Effector memory CD8-positive, alpha-beta T cell (primary cell): ENCODE results near the gene SIRPD.
"Not testable (repeated sequence)": the region's sequence is repeated elsewhere in the genome, so short reads cannot be mapped to it uniquely, and the experiment has no call there.

ENCODE experiments used
- ATAC-seq: fragments of 150-1000 bp; cut with Tn5 transposase; replicated peaks from 2 replicates; pipeline ENCODE4 v1.10.0; 2021; ENCODE audit warnings: mild to moderate bottlenecking, moderate library complexity
- DNase-seq, 3 experiments: peaks; one replicate each; pipeline ENCODE4 v3.0.0; 2021
- H3K27ac Mint-ChIP-seq, 2 donors: one replicate each; pipeline ENCODE4 v1.8.0; 2022; ENCODE audit warnings: mild to moderate bottlenecking in 2 of 2, mixed read lengths in 2 of 2, moderate library complexity in 2 of 2
- H3K27me3 Mint-ChIP-seq, 2 donors: one replicate each; pipeline ENCODE4 v1.8.0; 2022; ENCODE audit warnings: mixed read lengths in 2 of 2
- H3K36me3 Mint-ChIP-seq: one replicate; pipeline ENCODE4 v1.8.0; 2022; ENCODE audit warnings: mild to moderate bottlenecking, moderate library complexity, mixed read lengths; ENCODE audit not compliant: insufficient read depth
- H3K4me1 Mint-ChIP-seq, 2 donors: one replicate each; pipeline ENCODE4 v1.8.0; 2022; ENCODE audit warnings: low read depth in 2 of 2, mixed read lengths in 2 of 2
- H3K4me3 Mint-ChIP-seq, 2 donors: one replicate each; pipeline ENCODE4 v1.8.0; 2022; ENCODE audit warnings: mild to moderate bottlenecking in 2 of 2, mixed read lengths in 2 of 2, moderate library complexity in 2 of 2
- H3K9me3 Mint-ChIP-seq, 2 donors: one replicate each; pipeline ENCODE4 v1.8.0; 2022; ENCODE audit warnings: mixed read lengths in 2 of 2
- total RNA-seq, 9 experiments: gene quantifications; one replicate each; lab custom pipeline; 2026; lab: John Stamatoyannopoulos, UW

Gene SIRPD
- total RNA-seq, result 0 reads per million in 9 experiments

DNA sequence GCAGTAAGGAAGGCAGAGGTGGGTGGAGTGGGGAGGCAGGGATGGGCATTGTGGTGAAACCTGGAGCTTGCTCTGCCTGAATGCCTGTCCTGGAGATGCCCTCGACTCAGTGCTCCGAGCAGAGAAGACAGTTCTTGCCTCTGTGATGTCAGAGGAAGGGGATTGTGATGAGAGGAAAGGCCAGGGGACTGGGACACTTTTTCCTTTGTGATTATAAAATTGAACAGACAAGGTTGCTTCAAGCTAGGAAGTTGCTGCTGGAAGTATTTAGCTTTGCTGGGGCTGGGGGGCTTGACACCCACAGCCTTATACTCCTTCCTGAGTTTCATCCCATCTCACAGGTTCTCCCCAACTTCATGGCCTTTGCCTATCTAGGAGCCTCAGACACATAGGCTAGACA lies at the start of gene SIRPD:
Gene SIRPD (minus strand): TSS at position 101 of the 400 bp plus-strand sequence. CDS start 52 bp downstream, at position 49.
- H3K4me3 Mint-ChIP-seq, result no peak within 1 kb of the TSS
- H3K36me3 Mint-ChIP-seq, result no peaks in the 10 kb centered on the region
- DNase-seq, result no peak
- H3K27ac Mint-ChIP-seq, result peak within 1 kb of the TSS in 1 of 2 donors; percentile 29
- H3K27me3 Mint-ChIP-seq, result peaks cover 0 to 10% of the 10 kb centered on the region in 2 donors
- no peaks in the 10 kb centered on the region for H3K9me3 Mint-ChIP-seq
- ATAC-seq, result no peak
- H3K4me1 Mint-ChIP-seq, result peaks cover 3 to 9% of the 10 kb centered on the region in 2 donors

DNA sequence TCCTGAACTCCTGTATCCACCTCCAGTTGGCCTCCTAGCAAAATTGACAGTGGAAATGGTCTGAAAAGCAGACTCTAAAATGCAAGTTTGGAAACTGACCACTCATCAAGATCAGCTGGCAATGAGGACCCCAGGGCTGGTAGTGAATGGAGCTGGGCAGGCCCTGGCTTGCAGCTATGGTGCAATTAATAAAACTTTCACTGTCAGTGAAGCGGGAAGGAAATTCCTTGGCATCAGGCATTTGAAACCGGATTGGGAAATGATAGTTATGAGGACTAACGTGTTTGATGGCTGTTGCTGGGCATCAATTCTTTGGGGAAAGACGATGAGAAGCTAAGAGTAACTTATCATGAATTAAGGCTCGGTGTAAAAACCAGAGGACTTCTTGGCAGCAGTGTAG lies 43.2 kb upstream of the SIRPD start:
- no peaks in the 10 kb centered on the region for H3K9me3 Mint-ChIP-seq
- no peak for ATAC-seq
- H3K27me3 Mint-ChIP-seq, result no peaks in the 10 kb centered on the region
- DNase-seq, result no peak
- no peak overlapping the region for H3K4me3 Mint-ChIP-seq
- H3K36me3 Mint-ChIP-seq, result no peaks in the 10 kb centered on the region
- no peaks in the 10 kb centered on the region for H3K4me1 Mint-ChIP-seq
- H3K27ac Mint-ChIP-seq, result no peak overlapping the region

DNA sequence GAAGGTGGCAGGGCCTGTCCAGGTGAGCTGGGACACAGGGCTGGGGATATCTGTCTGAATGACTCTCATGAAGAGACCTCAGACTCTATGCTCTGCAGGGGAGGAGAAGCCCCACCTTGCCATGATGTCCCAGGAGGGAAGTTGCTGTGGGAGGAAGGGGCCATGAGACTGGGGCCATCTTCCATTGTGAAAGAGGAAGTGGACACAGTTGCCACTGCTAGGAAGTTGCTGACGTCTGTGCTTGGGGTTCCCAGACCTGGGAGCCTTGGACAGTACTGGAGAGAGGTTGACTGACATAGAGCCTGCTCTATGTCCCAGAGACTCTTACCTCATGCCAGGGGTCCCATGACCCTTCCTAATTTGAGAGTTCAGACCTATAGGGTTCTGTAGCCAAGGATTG lies 37.8 kb upstream of the SIRPD start:
- DNase-seq, result no peak
- no peaks in the 10 kb centered on the region for H3K4me1 Mint-ChIP-seq
- H3K27me3 Mint-ChIP-seq, result no peaks in the 10 kb centered on the region
- H3K4me3 Mint-ChIP-seq, result no peak overlapping the region
- H3K9me3 Mint-ChIP-seq, result no peaks in the 10 kb centered on the region
- H3K36me3 Mint-ChIP-seq, result no peaks in the 10 kb centered on the region
- no peak overlapping the region for H3K27ac Mint-ChIP-seq
- ATAC-seq, result no peak

DNA sequence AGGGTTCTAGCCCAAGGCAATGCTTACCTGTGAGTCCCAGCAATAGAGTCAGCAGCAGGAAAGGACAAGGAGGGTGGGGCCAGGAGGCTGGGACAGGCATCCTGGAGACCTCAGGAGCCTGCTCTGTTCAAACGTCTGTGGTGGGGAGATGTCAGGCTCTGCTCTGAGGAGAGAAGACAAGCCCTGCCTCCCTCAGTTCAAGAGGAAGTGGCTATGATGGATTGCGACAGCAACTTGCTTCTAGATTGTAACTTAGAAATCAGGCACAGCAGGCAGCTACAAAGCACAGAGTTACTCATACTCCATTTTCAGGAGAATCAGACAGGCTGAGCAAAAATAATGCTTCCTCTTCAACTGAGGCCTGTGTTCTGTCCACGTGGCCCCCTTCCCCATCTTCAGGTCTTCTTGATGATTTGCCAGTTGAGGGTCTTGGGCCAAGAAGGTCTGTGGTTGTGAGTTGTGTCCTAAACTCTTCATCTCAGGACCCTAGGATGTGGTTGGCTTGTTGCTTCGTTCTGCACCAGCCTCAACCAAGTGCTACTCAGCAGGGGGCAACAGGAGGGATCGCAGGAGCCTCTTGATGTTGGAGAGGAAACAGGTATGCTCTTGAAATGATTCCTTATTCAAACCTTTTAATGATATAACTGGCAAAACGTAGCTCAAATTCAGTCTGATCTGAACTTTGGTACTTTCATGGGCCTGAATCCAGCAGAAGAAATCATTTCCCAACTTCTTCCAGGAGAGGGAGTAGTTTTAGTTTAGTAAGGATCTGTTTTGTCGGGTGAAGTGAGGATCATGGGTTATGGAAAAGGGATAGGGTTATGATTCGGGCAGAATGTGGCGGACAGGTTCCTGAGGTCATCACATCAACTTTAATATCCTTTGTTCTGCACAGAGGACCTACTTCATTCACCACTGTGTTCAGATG lies 31.3 kb upstream of the SIRPD start:
- peak in 2 of 3 experiments; percentile 2 to 4 for DNase-seq
- H3K27ac Mint-ChIP-seq, result peak overlapping the region in 1 of 2 donors; percentile 87
- no peaks in the 10 kb centered on the region for H3K27me3 Mint-ChIP-seq
- H3K4me1 Mint-ChIP-seq, result peaks cover 0 to 17% of the 10 kb centered on the region in 2 donors
- peak overlapping the region in 1 of 2 donors; percentile 62 for H3K4me3 Mint-ChIP-seq
- H3K9me3 Mint-ChIP-seq, result no peaks in the 10 kb centered on the region
- no peaks in the 10 kb centered on the region for H3K36me3 Mint-ChIP-seq
- peak; percentile 85 for ATAC-seq

DNA sequence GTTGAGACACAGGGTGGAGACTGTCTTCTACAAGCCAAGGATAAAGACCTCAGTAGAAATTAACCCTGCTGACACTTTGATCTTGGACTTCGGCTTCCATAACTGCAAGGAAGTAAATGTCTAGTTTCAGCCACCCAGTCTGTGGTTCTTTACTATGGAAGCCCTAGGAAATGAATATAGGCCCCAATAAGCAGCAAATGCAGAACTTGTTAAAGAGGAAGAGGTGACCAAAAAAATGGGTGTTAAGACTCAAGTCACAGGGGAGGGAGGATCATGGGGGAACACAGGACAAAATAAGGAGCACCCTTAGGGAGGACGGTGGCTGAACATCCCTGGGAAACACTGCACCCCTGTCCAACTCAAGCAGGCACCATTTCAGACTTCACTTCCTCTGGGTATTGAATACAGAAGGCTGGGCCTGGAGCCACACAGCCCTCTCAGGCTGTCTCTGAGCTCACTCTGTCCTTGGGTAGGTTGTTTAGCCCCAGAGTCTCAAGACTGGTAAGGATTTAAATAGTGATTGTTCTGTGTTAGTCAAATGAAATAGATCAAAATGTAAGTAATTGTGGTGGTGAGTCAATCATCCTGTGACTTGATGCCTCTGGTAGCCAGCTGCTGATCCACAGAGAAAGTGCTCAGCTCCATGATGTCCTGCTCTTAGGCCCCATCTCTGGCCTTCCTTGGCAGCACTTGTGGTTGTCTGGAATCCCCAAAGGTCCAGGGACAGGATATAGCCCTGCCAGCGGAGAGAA lies 30.5 kb upstream of the SIRPD start:
- DNase-seq, result no peak
- Mint-ChIP-seq H3K27ac (peak overlapping the region in 1 of 2 donors; percentile 87), H3K27me3 (no peaks in the 10 kb centered on the region), H3K9me3 (no peaks in the 10 kb centered on the region), H3K4me3 (peak overlapping the region in 1 of 2 donors; percentile 62), H3K36me3 (no peaks in the 10 kb centered on the region), H3K4me1 (peaks cover 0 to 17% of the 10 kb centered on the region in 2 donors)
- ATAC-seq, result no peak

DNA sequence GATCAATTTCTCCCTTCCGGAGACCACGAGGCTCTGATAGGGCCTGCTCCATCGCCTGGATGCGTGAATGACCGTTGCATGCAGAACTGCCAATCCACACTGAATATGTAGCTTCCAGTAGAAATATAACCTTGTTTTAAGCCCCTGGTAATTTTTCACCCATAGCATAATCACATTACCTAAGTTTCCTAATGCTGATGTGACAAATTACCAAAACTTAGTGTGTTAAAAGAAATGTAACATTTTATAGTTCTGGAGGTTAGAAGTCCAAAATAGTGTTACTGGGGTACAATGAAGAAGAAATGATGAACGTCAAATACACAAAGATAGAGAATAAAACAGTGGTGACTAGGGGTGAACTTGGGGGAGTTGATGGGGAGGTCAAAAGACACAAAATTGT lies 22.0 kb upstream of the SIRPD start:
- H3K4me3 Mint-ChIP-seq, result no peak overlapping the region
- no peak for DNase-seq
- no peak for ATAC-seq
- H3K27ac Mint-ChIP-seq, result no peak overlapping the region
- H3K9me3 Mint-ChIP-seq, result no peaks in the 10 kb centered on the region
- no peaks in the 10 kb centered on the region for H3K27me3 Mint-ChIP-seq
- no peaks in the 10 kb centered on the region for H3K36me3 Mint-ChIP-seq
- no peaks in the 10 kb centered on the region for H3K4me1 Mint-ChIP-seq

DNA sequence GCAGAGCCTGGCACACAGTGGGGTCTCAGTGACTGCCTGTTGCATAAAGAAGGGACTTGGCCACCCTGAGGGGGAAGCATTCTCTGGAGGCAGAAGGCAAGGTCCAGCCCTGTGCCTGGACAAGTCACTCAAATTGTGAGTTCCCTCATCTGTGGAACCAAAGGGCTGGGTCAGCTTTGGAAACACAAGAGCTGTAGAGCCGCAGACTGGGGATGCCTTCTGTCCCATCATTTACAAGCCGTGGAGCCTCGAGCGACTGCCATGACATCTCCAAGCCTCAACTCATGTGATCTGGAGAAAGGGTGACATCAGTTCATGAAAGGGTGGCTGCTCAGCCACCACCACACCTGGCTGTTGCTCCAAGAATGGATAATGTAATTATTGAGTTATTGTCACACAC lies 20.4 kb upstream of the SIRPD start:
- Mint-ChIP-seq H3K4me3 (no peak overlapping the region), H3K36me3 (no peaks in the 10 kb centered on the region), H3K27ac (peak overlapping the region in 1 of 2 donors; percentile 8), H3K9me3 (no peaks in the 10 kb centered on the region), H3K27me3 (no peaks in the 10 kb centered on the region), H3K4me1 (no peaks in the 10 kb centered on the region)
- no peak for ATAC-seq
- no peak for DNase-seq

DNA sequence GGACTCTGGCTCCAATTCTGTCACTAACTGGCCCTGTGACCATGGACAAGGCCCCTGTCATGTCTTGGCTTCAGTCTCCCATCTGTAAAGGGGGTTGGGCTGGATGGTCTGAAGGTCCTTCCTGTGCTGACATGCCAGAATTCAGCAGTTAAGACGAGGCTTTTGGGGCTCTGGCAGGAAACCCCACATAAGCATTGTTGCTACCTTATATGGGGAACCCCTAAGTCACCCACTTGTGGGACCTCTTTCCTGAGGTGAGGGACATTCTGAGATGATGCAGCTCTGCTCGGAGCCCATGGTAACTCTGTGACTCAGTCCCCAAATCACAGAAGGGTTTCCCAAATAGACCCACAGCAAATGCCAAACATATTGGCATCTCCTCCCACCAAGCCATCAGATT lies 19.8 kb upstream of the SIRPD start:
- H3K27me3 Mint-ChIP-seq, H3K4me3 Mint-ChIP-seq, H3K4me1 Mint-ChIP-seq, DNase-seq, H3K9me3 Mint-ChIP-seq, H3K36me3 Mint-ChIP-seq, ATAC-seq: not testable (repeated sequence)
- peak overlapping the region in 1 of 2 donors; percentile 8 for H3K27ac Mint-ChIP-seq

DNA sequence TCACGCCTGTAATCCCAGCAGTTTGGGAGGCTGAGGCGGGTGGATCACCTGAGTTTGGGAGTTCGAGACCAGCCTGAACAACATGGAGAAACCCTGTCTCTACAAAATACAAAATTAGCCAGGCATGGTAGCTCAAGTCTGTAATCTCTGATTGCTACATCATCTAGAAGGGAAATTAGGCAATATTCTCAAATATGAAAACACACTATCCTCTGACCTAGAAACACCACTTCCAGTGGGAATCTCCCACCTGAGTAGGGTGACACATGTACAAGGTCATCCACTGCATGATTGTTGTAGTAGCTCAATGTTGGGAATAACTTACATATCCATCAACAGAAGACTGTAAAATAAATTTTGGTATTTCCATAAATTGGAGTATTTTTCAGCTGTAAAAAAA lies 19.1 kb upstream of the SIRPD start:
- no peak overlapping the region for H3K4me3 Mint-ChIP-seq
- no peaks in the 10 kb centered on the region for H3K36me3 Mint-ChIP-seq
- H3K27me3 Mint-ChIP-seq, result no peaks in the 10 kb centered on the region
- no peaks in the 10 kb centered on the region for H3K4me1 Mint-ChIP-seq
- H3K27ac Mint-ChIP-seq, result peak overlapping the region in 1 of 2 donors; percentile 3
- DNase-seq, result no peak
- ATAC-seq, result no peak
- H3K9me3 Mint-ChIP-seq, result no peaks in the 10 kb centered on the region

DNA sequence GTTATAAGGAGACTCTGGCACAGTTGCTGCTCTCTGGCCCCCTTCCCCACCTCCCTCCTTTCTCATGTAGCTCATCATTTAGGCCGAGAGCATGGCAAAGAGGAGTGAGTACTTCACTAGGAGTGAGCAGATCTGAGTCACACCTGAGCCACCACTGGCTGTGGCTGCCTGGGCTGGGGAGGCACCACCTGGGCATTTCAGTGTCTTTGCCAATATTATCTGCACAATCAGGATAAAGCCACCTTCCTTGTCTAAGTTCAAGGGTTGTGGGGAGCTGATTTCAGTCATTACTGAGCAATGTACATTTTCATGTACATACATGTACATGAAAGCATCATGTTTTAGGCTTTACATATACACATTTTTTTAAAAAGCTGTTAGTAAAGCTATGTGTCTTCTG lies 18.5 kb upstream of the SIRPD start:
- DNase-seq, H3K9me3 Mint-ChIP-seq, H3K27me3 Mint-ChIP-seq, H3K4me3 Mint-ChIP-seq, H3K27ac Mint-ChIP-seq, ATAC-seq, H3K4me1 Mint-ChIP-seq, H3K36me3 Mint-ChIP-seq: not testable (repeated sequence)

DNA sequence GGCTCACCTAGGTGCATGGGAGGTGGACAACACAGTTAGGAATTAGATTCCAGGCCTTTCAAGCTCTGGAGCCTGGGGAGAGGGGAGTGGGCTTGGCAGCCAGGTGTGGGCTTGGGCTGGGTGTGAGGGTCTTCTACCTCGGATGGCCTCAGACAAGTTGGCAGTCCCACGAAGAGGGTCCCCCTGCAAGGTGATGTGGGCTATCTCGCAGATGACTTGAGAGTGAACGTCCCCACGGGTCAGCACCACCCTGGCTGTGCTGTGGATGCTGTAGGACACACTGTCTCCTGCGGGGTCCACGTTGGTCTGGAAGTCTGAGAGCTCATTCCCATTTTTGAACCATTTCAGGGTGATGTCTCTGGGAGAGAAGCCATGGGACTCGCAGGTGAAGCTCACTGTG lies 14.1 kb upstream of the SIRPD start:
- not testable (repeated sequence) for H3K27ac Mint-ChIP-seq, H3K27me3 Mint-ChIP-seq, DNase-seq, H3K4me3 Mint-ChIP-seq, H3K4me1 Mint-ChIP-seq, ATAC-seq, H3K9me3 Mint-ChIP-seq, H3K36me3 Mint-ChIP-seq

DNA sequence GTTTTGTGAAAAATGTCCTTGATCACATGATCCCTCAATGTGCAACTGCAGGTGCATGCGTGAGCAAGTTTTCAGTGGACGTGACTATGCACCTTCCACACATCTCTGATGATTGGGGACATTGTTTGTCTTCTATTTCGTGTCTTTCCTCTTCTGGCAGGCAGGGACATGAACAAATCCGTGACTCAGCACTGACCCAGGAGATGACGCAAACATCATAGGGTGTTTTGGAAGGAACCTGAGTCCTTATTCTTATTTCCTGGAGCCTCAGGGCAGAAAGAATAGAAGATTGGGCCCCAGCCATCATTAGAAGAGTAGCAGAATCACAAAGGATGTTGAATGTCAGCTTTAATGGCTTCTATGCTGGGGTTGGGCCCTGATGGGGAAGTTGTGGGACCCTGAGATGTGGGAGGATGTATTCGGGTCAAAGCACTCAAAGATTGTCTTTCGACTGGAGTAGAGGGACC lies 11.9 kb upstream of the SIRPD start:
- no peak for ATAC-seq
- Mint-ChIP-seq H3K4me3 (no peak overlapping the region), H3K27me3 (peaks cover 0 to 20% of the 10 kb centered on the region in 2 donors), H3K4me1 (no peaks in the 10 kb centered on the region), H3K27ac (no peak overlapping the region), H3K36me3 (peaks cover 3% of the 10 kb centered on the region), H3K9me3 (no peaks in the 10 kb centered on the region)
- DNase-seq, result no peak

DNA sequence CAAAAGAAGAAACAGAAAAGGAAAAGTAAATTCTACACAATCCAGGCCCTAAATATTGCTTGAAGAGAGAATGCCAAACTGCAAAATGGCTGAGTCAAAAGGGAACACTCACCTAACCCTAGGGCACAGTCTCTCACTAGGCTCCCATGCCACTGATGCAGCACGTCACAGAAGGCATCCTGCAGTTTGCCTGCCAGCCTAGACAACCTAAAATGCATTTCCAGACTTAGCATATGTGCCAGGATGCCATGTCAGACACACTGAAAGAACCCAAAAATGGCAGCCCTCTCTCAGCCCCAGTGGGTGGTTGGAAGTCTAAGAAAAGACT lies 10.6 kb upstream of the SIRPD start:
- Mint-ChIP-seq H3K4me3 (no peak overlapping the region), H3K27ac (no peak overlapping the region), H3K36me3 (peaks cover 3% of the 10 kb centered on the region), H3K4me1 (no peaks in the 10 kb centered on the region), H3K9me3 (no peaks in the 10 kb centered on the region), H3K27me3 (peaks cover 0 to 22% of the 10 kb centered on the region in 2 donors)
- no peak for DNase-seq
- no peak for ATAC-seq
